Pancreas (tissue), 10 donors: Measurements from ENCODE around the gene CEP20. TPM values are rescaled to one million over a fixed set of nuclear protein-coding genes. Genes with fewer than 3 reads are reported as not detected.
"Not testable (repeated sequence)": the region's sequence is repeated elsewhere in the genome, so short reads cannot be mapped to it uniquely, and the experiment has no call there.

Experiments used
- ATAC-seq, 4 donors: fragments of 200-7000 bp; cut with Tn5 transposase; one replicate each; pipeline versions ENCODE4 v1.8.0 to v1.9.1; 2020; ENCODE audit warnings: mild to moderate bottlenecking in 4 of 4, moderate library complexity in 4 of 4
- DNase-seq, 6 donors: peaks; one replicate each; pipeline ENCODE4 v3.0.0-alpha.2; 2020
- FAIRE-seq: peaks from 2 replicates; lab custom pipeline; 2012; peaks lifted over from hg19 to GRCh38; lab: Jason Lieb, UNC
- H3K27ac ChIP-seq, 4 donors: fragments of 200-600 bp; sonication (generic); 1 replicate in 3 of 4; 2 replicates in 1 of 4; pipeline versions ENCODE4 v1.5.0 to v1.8.0; 2020
- H3K27me3 ChIP-seq, 4 donors: fragments of 200-600 bp; one replicate each; pipeline ENCODE4 v1.8.0; 2021
- H3K36me3 ChIP-seq, 3 donors: fragments of 200-600 bp; sonication (generic) in 1 of 3; one replicate each; pipeline versions ENCODE4 v1.5.0 to v1.8.0; 2020 to 2021
- H3K4me1 ChIP-seq, 3 donors: fragments of 200-600 bp; one replicate each; pipeline ENCODE4 v1.8.0; 2021
- H3K4me3 ChIP-seq, 4 donors: fragments of 200-600 bp; sonication (generic) in 2 of 4; one replicate each; pipeline versions ENCODE4 v1.5.0 to v1.8.0; 2020 to 2021
- H3K9me3 ChIP-seq, 4 donors: fragments of 200-600 bp; one replicate each; pipeline ENCODE4 v1.8.0; 2021
- WGBS, 2 donors: extraction: QIAGEN DNeasy Blood & Tissue Kit; methylation state at CpG; one replicate each; pipeline ENCODE4 v1.1.7; 2013; 5-methylcytosine and 5-hydroxymethylcytosine counted together
- intact Hi-C, 3 donors: fragments of 100-400 bp; cut with DNase I; formaldehyde crosslinking; loops; one replicate each; pipeline versions ENCODE4 v1.11.1 to v1.14.2; 2022
- polyA plus RNA-seq, 2 donors: library from polyadenylated mRNA; stranded (reverse); fragments of 200-250 nt; gene quantifications; one replicate each; pipeline ENCODE4 v1.2.3, GENCODE V29; 2013
- total RNA-seq, 6 donors: library from RNA; stranded (reverse); fragmentation: NEBNext Ultra II Directional in 4 of 6; extraction: Animal tissue kit (Norgen Biotek cat#: 25700) in 4 of 6; gene quantifications; one replicate each; pipeline versions ENCODE4 v1.2.1 to v1.2.4, GENCODE V29; 2021 to 2023
- TF ChIP-seq, protein P1 (sequence below), 4 donors: fragments of 200-600 bp; sonication (generic) in 3 of 4; IDR thresholded peaks; one replicate each; pipeline versions ENCODE4 v1.5.0 to v1.8.0; 2021; ENCODE audit warnings: antibody characterized with exemption in 4 of 4
- donor health status: healthy with polysubstance abuse.
- donor health status: DM: no; HTN: no; CAD: no; lungs with moderate emphysema.
- donor health status: DM: no; HTN: no; CAD: no.
- donor health status: control.
- donor health status: control.
- donor health status: Bipolar disorder and iron deficiency.
- donor health status: DM: yes; HTN: yes; CAD: no.
- donor health status: DM: no; HTN: no; CAD: no.
- donor health status: DM: no; HTN: no; CAD: no.
- donor health status: DM: yes; HTN: yes; CAD: no.

The CEP20 gene
- total and polyA plus RNA-seq, 8 donors: 8.6 to 21.3 (median 17.5) TPM

DNA sequence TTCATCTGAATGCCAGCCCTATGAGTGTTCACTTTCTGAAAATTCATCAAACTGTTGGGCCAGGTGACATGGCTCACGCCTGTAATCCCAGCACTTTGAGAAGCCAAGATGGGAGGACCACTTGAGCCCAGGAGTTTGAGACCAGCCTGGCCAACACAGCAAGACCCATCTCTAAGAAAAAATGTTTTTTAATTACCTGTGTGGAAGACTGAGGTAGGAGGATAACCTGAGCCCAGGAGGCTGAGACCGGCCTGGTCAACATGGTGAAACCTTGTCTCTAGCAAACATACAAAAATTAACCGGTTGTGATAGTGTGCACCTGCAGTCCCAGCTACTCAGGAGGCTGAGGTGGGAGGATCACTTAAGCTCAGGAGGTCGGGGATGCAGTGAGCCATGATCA is 41.9 kb downstream of the CEP20 start:
- no peak for FAIRE-seq
- WGBS, 2 donors: 65% methylated on average over 4 of the region's 4 CpGs
- TF ChIP-seq, protein P1, sequence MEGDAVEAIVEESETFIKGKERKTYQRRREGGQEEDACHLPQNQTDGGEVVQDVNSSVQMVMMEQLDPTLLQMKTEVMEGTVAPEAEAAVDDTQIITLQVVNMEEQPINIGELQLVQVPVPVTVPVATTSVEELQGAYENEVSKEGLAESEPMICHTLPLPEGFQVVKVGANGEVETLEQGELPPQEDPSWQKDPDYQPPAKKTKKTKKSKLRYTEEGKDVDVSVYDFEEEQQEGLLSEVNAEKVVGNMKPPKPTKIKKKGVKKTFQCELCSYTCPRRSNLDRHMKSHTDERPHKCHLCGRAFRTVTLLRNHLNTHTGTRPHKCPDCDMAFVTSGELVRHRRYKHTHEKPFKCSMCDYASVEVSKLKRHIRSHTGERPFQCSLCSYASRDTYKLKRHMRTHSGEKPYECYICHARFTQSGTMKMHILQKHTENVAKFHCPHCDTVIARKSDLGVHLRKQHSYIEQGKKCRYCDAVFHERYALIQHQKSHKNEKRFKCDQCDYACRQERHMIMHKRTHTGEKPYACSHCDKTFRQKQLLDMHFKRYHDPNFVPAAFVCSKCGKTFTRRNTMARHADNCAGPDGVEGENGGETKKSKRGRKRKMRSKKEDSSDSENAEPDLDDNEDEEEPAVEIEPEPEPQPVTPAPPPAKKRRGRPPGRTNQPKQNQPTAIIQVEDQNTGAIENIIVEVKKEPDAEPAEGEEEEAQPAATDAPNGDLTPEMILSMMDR (IDR thresholded peaks at IDR 0.05): no peak
- DNase-seq: no peak
- Histone ChIP-seq H3K27ac (no peak overlapping the region), H3K4me3 (no peak overlapping the region), H3K9me3 (no peaks in the 10 kb centered on the region), H3K4me1 (no peaks in the 10 kb centered on the region), H3K36me3 (no peaks in the 10 kb centered on the region), H3K27me3 (no peaks in the 10 kb centered on the region)
- intact Hi-C loops: no loop called here
- ATAC-seq: no peak

DNA sequence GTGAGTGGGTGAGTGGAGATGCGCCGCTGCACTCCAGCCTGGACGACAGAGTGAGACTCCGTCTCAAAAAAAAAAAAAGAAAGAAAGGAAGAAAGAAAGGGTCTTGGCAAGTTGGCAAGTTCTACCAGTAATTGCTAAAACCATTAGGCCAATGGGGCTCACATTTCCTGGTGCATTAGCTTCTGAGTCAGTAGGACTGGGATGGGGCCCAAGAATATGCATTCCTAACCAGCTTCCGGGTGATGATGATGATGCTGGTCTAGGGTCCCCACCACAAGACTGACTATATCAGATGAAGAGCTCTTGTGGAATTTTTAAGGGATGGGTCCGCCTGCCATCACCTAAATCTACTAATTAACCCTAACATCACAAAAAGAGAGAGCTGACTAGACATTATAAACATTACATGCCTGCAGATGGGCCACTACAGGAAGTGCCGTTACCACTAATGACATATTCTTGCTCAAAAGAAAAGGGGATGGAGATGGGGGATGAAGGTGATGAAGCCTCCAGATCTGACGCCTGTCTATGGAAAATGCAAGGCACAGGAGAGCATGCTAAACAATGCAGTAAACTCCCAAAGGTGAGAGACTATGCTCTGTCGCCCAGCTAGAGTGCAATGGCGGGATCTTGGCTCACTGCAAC is 44.6 kb downstream of the CEP20 start:
- H3K27ac ChIP-seq: no peak overlapping the region
- no peak for FAIRE-seq

DNA sequence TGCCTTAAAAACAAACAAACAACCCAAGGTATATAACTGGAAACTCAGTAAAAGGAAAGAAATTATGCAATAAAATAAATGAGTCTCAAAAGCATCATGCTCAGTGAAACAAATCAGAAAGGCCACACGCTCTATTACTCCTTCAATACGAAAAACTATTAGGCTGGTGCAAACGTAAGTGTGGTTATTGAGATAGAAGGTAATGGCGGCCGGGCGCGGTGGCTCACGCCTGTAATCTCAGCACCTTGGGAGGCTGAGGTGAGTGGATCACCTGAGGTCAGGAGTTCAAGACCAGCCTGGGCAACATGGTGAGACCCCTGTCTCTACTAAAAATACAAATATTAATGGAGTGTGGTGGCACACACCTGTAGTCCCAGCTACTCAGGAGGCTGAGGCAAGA is 49.2 kb downstream of the CEP20 start:
- H3K4me1 ChIP-seq, H3K27me3 ChIP-seq, H3K27ac ChIP-seq, H3K36me3 ChIP-seq, ATAC-seq, H3K4me3 ChIP-seq, H3K9me3 ChIP-seq, intact Hi-C loops, FAIRE-seq, DNase-seq: not testable (repeated sequence)
- WGBS, 2 donors: 84 to 86% methylated on average over 8 of the region's 8 CpGs

More for the DNA sequence above, 44.6 kb downstream of the CEP20 start:
- no peak for DNase-seq
- TF ChIP-seq, protein P1 (IDR thresholded peaks at IDR 0.05): no peak
- no peaks in the 10 kb centered on the region for H3K36me3 ChIP-seq
- no peak overlapping the region for H3K4me3 ChIP-seq
- H3K9me3 ChIP-seq: no peaks in the 10 kb centered on the region
- no peaks in the 10 kb centered on the region for H3K4me1 ChIP-seq
- whole genome bisulfite sequencing, 2 donors: 83 to 84% methylated on average over 10 of the region's 10 CpGs
- no peak for ATAC-seq
- H3K27me3 ChIP-seq: no peaks in the 10 kb centered on the region
- intact Hi-C loops: no loop called here

DNA sequence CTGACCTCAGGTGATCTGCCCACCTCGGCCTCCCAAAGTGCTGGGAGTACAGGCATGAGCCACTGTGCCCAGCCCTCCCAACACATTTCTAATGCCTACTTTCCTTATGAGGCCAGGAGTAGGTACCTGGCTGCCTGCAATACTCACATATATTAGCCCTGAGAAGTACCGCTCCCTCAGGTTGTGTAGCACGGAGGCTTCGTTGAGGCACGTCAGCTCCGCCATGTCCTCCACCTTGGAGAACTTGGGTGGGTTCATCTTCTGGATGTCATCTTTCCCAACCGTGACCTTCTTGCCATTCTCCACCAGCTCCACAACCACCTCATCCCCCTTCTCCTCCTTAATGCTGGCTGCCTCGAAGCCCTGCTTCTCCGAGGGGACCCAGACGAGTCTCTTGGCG is 50.6 kb downstream of the CEP20 start:
- intact Hi-C loops: no loop called here
- DNase-seq (no peak), FAIRE-seq (no peak), ATAC-seq (no peak)
- 91 to 92% methylated on average over 11 of the region's 11 CpGs for WGBS, 2 donors
- Histone ChIP-seq H3K9me3 (no peaks in the 10 kb centered on the region), H3K36me3 (no peaks in the 10 kb centered on the region), H3K27ac (no peak overlapping the region), H3K4me1 (no peaks in the 10 kb centered on the region), H3K4me3 (no peak overlapping the region), H3K27me3 (no peaks in the 10 kb centered on the region)
- TF ChIP-seq, protein P1 (IDR thresholded peaks at IDR 0.05): no peak

DNA sequence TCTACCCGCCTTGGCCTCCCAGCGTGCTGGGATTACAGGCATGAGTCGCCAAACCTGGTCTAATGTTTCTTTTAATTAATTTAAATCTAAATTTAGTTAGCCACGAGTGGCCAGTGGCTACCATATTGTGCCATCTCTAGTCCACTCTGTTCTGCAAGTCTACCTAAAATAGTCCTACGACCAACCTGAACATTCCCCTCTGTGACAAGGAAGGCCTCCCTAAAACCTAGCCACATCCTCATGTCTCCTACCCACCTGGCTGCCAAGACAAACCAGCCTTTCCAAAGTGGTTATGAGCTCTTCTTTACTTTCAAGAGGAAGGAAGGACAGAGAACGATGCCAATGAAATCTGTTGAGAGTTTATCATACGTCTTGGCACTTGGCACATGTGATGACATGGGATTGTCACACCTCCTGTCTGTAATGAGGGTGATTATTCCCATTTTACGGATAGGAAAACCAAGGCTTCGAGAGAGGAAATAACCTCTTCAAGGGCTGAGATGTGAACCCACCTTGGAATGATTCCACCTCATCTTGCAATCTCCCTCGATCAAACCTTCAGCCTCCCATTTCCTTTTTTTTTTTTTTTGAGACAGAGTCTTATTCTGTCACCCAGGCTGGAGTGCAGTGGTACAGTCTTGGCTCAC is 51.3 kb downstream of the CEP20 start:
- WGBS, 2 donors: 78 to 82% methylated on average over 10 of the region's 10 CpGs
- H3K4me3 ChIP-seq: no peak overlapping the region
- H3K27ac ChIP-seq: no peak overlapping the region
- H3K27me3 ChIP-seq: no peaks in the 10 kb centered on the region
- intact Hi-C loops: no loop called here
- H3K36me3 ChIP-seq: no peaks in the 10 kb centered on the region
- FAIRE-seq (no peak), DNase-seq (no peak), ATAC-seq (no peak)
- TF ChIP-seq, protein P1 (IDR thresholded peaks at IDR 0.05): no peak
- H3K4me1 ChIP-seq: no peaks in the 10 kb centered on the region
- no peaks in the 10 kb centered on the region for H3K9me3 ChIP-seq
